ENCODE results near the gene IPMK.
"Not testable (repeated sequence)": the region's sequence is repeated elsewhere in the genome, so short reads cannot be mapped to it uniquely, and the experiment has no call there.

DNA sequence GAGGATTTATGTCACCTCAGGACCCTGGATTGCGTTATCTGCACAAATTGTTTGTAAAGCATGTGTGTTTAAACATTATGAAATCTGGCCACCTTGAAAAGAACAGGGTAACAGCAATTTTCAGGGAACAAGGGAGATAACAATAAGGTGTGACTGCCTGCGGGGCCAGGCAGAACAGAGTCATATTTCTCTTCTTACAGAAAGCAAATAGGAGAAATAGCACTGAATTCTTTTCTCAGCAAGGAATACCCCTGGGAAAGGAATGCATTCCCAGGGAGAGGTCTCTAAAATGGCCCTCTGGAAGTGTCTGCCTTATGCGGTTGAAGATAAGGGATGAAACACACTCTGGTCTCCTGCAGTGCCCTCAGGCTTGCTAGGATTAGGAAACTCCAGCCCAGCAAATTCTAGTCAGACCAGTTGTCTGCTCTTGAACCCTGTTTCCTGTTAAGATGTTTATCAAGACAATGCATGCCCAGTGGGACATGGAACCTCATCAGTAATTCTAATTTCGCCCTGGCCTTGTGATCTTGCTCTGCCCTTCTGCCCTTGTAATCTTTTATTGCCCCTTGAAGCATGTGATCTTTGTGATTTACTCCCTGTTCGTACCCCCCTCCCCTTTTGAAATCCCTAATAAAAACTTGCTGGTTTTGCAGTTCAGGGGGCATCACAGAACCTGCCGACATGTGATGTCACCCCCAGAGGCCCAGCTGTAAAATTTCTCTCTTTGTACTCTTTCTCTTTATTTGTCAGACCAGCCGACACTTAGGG, 11.5 kb downstream of the IPMK start:
- TF ChIP-seq YY1 (IDR thresholded peaks at IDR 0.05; ENCODE audit: low read depth, low read length); RFX5 (IDR thresholded peaks at IDR 0.05; ENCODE audit: borderline replicate concordance, low read depth, low read length); RAD21 (IDR thresholded peaks at IDR 0.05 in 1 of 2, conservative IDR thresholded peaks at IDR 0.05 in 1 of 2; ENCODE audit: low read depth in 2 of 2, low read length in 2 of 2); JUND (IDR thresholded peaks at IDR 0.05; ENCODE audit: low read length); TBP (IDR thresholded peaks at IDR 0.05; ENCODE audit: low read depth, low read length): not testable (repeated sequence)
- 0 out of 2 replicates have a peak, but pooled peaks have one; percentile 21 for TF ChIP-seq POLR2AphosphoS5 (IDR thresholded peaks at IDR 0.05; ENCODE audit: low read depth, low read length)
- TF ChIP-seq, protein P1, sequence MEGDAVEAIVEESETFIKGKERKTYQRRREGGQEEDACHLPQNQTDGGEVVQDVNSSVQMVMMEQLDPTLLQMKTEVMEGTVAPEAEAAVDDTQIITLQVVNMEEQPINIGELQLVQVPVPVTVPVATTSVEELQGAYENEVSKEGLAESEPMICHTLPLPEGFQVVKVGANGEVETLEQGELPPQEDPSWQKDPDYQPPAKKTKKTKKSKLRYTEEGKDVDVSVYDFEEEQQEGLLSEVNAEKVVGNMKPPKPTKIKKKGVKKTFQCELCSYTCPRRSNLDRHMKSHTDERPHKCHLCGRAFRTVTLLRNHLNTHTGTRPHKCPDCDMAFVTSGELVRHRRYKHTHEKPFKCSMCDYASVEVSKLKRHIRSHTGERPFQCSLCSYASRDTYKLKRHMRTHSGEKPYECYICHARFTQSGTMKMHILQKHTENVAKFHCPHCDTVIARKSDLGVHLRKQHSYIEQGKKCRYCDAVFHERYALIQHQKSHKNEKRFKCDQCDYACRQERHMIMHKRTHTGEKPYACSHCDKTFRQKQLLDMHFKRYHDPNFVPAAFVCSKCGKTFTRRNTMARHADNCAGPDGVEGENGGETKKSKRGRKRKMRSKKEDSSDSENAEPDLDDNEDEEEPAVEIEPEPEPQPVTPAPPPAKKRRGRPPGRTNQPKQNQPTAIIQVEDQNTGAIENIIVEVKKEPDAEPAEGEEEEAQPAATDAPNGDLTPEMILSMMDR (IDR thresholded peaks at IDR 0.05; ENCODE audit: control extremely low read depth in 1 of 3, insufficient read depth in 1 of 3, low read depth in 1 of 3, low read length in 3 of 3): not testable (repeated sequence)

All from H1 (cell line).